ENCODE results near the gene MAL.

Gene MAL

GRCh38 chr2:95043300-95044093, 18.0 kb downstream of the MAL start:
- no peak for DNase-seq (ENCODE audit: extremely low spot score)
- ChIA-PET CTCF (no interaction called here), POLR2A (interaction anchor here (1.7 kb wide), 1 partner anchor 78 kb away, joined by 3 read pairs; the partner anchor contains the start of gene MRPS5)
- no peak for TF ChIP-seq FOXM1 (IDR thresholded peaks at IDR 0.05; ENCODE audit: borderline replicate concordance)
- no peak for TF ChIP-seq SUZ12 (IDR thresholded peaks at IDR 0.05)
- no peak for TF ChIP-seq ELF4 (IDR thresholded peaks at IDR 0.05)
- no peak for TF ChIP-seq FOXK2 (IDR thresholded peaks at IDR 0.05)
- TF ChIP-seq TARDBP (IDR thresholded peaks at IDR 0.05): no peak
- TF ChIP-seq CTBP1 (IDR thresholded peaks at IDR 0.05; ENCODE audit: borderline replicate concordance): no peak

GRCh38 chr2:95044601-95045000, 19.1 kb downstream of the MAL start:
- ChIA-PET POLR2A (no interaction called here), CTCF (no interaction called here)
- DNase-seq (ENCODE audit: extremely low spot score): no peak
- TF ChIP-seq LEF1 (IDR thresholded peaks at IDR 0.05; ENCODE audit: borderline replicate concordance) (no peak), SUZ12 (IDR thresholded peaks at IDR 0.05) (no peak), ZNF384 (IDR thresholded peaks at IDR 0.05) (no peak), FOXA1 (IDR thresholded peaks at IDR 0.05) (no peak)

- POLR2A ChIA-PET: no interaction called here
- no peak for TF ChIP-seq PKNOX1 (IDR thresholded peaks at IDR 0.05)
- no peak for DNase-seq (ENCODE audit: extremely low spot score)
- CTCF ChIA-PET: no interaction called here
Observed at GRCh38 chr2:95046371-95047112, 21.0 kb downstream of the MAL start.

GRCh38 chr2:95047629-95048510, 22.4 kb downstream of the MAL start:
- ChIA-PET CTCF (no interaction called here), POLR2A (no interaction called here)
- no peak for DNase-seq (ENCODE audit: extremely low spot score)
- TF ChIP-seq BHLHE40 (IDR thresholded peaks at IDR 0.05; ENCODE audit: borderline replicate concordance): no peak
- TF ChIP-seq ELF4 (IDR thresholded peaks at IDR 0.05): no peak

GRCh38 chr2:95048825-95049682, 23.5 kb downstream of the MAL start:
- no peak for TF ChIP-seq FOXK2 (IDR thresholded peaks at IDR 0.05)
- no peak for TF ChIP-seq BHLHE40 (IDR thresholded peaks at IDR 0.05; ENCODE audit: borderline replicate concordance)
- no peak for TF ChIP-seq CTBP1 (IDR thresholded peaks at IDR 0.05; ENCODE audit: borderline replicate concordance)
- no peak for TF ChIP-seq HDGF (IDR thresholded peaks at IDR 0.05; ENCODE audit: borderline replicate concordance)
- no peak for TF ChIP-seq L3MBTL2 (conservative IDR thresholded peaks at IDR 0.05)
- no peak for TF ChIP-seq ZNF384 (IDR thresholded peaks at IDR 0.05)
- TF ChIP-seq SP1 (IDR thresholded peaks at IDR 0.05): no peak
- no peak for TF ChIP-seq FOXM1 (IDR thresholded peaks at IDR 0.05; ENCODE audit: borderline replicate concordance)
- TF ChIP-seq PKNOX1 (IDR thresholded peaks at IDR 0.05): no peak
- no peak for TF ChIP-seq FOXA1 (IDR thresholded peaks at IDR 0.05)
- no peak for TF ChIP-seq ARNT (IDR thresholded peaks at IDR 0.05)
- TF ChIP-seq TARDBP (IDR thresholded peaks at IDR 0.05): no peak
- no peak for TF ChIP-seq ELF4 (IDR thresholded peaks at IDR 0.05)
- no peak for TF ChIP-seq SUZ12 (IDR thresholded peaks at IDR 0.05)
- TF ChIP-seq NFRKB (IDR thresholded peaks at IDR 0.05): no peak
- no peak for TF ChIP-seq LEF1 (IDR thresholded peaks at IDR 0.05; ENCODE audit: borderline replicate concordance)
- POLR2A ChIA-PET: no interaction called here
- no peak for DNase-seq (ENCODE audit: extremely low spot score)
- CTCF ChIA-PET: no interaction called here

- ChIA-PET CTCF (no interaction called here), POLR2A (no interaction called here)
- no peak for DNase-seq (ENCODE audit: extremely low spot score)
- TF ChIP-seq L3MBTL2 (conservative IDR thresholded peaks at IDR 0.05): no peak
- no peak for TF ChIP-seq ELF4 (IDR thresholded peaks at IDR 0.05)
- TF ChIP-seq SUZ12 (IDR thresholded peaks at IDR 0.05): no peak
- TF ChIP-seq TARDBP (IDR thresholded peaks at IDR 0.05): no peak
- TF ChIP-seq FOXA1 (IDR thresholded peaks at IDR 0.05): no peak
- no peak for TF ChIP-seq SP1 (IDR thresholded peaks at IDR 0.05)
- TF ChIP-seq FOXK2 (IDR thresholded peaks at IDR 0.05): no peak
- no peak for TF ChIP-seq FOXM1 (IDR thresholded peaks at IDR 0.05; ENCODE audit: borderline replicate concordance)
- no peak for TF ChIP-seq HDGF (IDR thresholded peaks at IDR 0.05; ENCODE audit: borderline replicate concordance)
- TF ChIP-seq CTBP1 (IDR thresholded peaks at IDR 0.05; ENCODE audit: borderline replicate concordance): no peak
- no peak for TF ChIP-seq LEF1 (IDR thresholded peaks at IDR 0.05; ENCODE audit: borderline replicate concordance)
- TF ChIP-seq BHLHE40 (IDR thresholded peaks at IDR 0.05; ENCODE audit: borderline replicate concordance): no peak
- TF ChIP-seq NFRKB (IDR thresholded peaks at IDR 0.05): no peak
- no peak for TF ChIP-seq ARNT (IDR thresholded peaks at IDR 0.05)
- TF ChIP-seq PKNOX1 (IDR thresholded peaks at IDR 0.05): no peak
- no peak for TF ChIP-seq ZNF384 (IDR thresholded peaks at IDR 0.05)
Observed at GRCh38 chr2:95049683-95049955, 24.1 kb downstream of the MAL start.
